ENCODE data around the gene PPP6R1.

The PPP6R1 gene

DNA sequence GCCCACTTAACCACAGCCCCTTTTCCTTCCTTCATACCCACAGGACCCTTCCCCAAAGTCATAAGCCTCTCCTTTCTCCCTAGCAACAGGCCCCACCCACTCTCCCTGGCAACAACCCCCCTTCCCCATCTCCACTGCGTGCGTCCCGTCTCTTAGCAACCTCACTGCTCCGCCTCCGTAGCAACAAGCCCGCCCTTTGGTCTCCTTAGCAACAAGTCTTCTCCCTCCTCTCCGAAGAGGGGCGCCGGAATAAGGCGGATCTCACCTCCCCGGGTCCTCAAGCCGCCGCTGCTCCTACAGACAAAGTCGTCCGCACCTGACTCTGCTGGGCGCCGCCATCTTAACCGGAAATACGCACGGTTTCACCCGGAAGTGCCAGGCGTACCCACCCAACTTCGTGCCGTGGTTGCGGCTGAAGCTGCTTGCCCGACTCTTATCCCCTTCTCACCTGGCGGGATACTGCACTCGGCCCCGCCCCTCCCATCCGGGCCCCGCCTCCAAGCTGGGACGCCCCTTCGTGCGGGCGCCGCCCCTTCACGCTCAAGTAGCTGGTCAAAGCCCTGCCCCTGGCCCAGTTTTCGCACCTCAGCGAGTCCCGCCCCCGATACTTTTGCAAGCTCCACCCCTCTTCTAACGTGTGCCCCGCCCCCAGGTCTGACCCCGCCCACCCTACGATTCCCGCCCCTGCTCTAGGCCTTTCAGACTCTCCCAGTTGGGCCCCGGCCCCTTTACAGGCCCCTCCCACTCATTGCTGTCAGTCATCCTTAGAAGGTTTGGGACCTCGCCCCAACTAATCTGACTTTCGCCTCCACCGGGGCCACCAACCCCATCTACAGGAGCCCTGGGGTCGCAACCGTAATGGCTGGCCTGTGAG is 21.2 kb upstream of the PPP6R1 start, which contains the start of gene HSPBP1:
Gene HSPBP1 (minus strand): TSS at position 341 of the 874 bp plus-strand sequence. CDS start 502 bp downstream, outside the sequence.
- DNase-seq: peak; percentile 87

DNA sequence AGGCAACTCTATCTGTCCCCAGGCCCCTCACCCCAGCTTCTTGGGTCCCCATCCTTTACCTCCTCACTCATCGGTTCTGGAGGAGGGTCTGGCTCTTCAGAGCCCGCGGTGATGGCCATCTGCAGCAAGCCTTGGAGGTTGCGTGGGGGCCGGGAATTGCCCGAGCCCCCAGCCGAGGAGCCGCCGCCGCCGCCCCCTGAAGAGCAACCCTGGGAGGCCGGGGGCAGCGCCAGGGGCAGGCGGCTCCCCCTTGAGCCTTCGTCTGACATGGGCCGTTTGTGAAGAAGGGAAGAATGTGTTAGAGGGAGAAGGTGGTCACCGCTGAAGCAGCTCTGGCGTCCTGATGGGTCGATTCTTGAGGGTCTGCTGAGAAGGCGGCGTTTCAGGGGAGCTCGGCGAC is 20.5 kb upstream of the PPP6R1 start:
- DNase-seq: no peak

GRCh38 chr19:55278391-55279135 is 19.7 kb upstream of the PPP6R1 start:
- no peak for DNase-seq

- no peak for DNase-seq
Measured at GRCh38 chr19:55277494-55277893, 18.7 kb upstream of the PPP6R1 start.

GRCh38 chr19:55276720-55277430 is 18.1 kb upstream of the PPP6R1 start:
- DNase-seq: no peak

GRCh38 chr19:55275851-55276719 is 17.3 kb upstream of the PPP6R1 start:
- DNase-seq: no peak

- DNase-seq: peak; percentile 54
Measured at GRCh38 chr19:55273978-55274707, 15.3 kb upstream of the PPP6R1 start.

DNA sequence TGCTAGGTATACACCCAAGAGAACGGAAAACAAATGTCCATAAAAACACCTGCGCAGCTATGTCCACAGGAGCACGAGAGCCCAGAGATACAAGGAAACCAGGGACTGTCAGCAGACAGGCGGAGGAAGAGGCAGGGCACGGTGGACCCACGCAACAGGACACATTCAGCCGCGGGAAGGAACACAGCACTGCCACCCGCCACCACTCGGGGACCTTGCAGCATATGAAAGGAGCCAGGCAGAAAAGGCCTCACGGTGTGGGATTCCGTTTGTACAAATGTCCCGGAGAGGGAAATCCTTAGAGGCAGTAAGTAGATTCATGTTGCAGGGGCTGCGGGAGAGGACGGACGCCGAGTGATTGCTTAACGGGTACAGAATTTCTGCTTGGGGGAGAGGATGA is 13.3 kb upstream of the PPP6R1 start:
- no peak for DNase-seq

DNA sequence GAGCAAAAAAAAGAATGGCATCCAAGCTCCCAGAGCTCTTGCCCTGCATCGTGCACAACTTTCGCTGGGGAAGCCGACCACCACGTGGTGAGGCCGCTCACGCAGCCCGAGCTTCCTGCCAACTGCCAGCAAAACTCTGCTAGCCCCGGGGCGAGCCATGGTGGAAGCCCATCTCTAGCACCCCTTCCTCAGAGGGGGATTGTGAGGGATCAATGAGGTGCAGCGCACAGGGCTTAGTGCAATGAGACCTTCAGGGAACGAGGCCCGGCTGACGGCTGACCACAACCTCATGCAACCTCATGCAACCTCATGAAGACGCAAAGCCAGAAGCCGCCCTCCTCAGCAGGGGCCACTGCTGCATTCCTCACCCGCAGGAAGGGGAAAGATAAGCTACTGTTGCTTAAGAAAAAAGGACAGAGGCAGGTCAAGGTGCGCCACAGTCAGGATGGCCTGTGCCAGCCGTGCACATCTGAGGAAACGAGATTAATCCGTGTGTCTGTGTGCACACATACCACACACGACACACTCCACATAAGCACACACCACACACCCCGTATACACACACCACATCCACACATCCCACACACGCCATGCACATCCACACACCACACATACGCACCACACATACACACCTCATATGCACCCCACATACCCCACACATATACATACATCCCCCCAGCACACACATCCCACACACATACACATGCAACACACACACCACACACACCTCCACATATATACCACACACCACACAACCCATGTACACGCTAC is 11.5 kb upstream of the PPP6R1 start:
- DNase-seq: no peak

DNA sequence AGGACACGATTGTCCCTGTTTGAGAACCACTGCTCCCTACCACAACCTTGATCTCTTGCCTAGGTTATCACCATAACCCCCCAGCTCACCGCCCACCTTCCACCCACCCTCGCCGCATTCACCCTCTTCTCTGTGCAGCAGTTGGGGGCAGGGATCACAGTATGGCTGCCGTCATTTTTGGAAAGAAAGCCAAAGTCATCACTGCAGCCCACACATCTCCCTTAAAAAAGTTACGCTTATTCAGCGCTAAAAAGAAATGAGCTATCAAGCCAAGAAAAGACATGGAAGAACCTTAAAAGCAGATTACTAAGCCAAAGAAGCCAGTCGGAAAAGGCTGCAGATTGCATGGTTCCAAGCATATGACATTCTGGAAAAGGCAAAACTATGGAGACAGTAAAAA is 10.5 kb upstream of the PPP6R1 start:
- DNase-seq: no peak

DNA sequence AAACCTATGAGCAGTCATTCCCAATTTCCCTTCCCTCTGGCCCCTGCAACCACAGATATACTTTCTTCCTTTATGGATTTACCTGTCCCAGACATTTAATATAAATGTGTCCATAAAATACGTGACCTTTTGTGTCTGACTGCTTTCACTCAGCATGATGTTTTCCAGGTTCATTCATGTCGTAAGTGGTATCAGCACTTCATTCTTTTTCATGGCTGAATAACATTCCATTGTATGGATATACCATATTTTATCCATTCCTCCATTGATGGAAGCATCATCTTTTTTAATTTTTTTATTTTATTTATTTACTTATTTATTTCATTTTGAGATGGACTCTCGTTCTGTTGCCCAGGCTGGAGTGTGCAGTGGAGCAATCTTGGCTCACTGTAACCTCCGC is 8.0 kb upstream of the PPP6R1 start:
- DNase-seq: no peak

GRCh38 chr19:55266404-55266803 is 7.6 kb upstream of the PPP6R1 start:
- DNase-seq: no peak

GRCh38 chr19:55265723-55266386 is 7.0 kb upstream of the PPP6R1 start:
- no peak for DNase-seq

GRCh38 chr19:55265173-55265572 is 6.4 kb upstream of the PPP6R1 start:
- DNase-seq: no peak

GRCh38 chr19:55264531-55264930 is 5.7 kb upstream of the PPP6R1 start:
- DNase-seq: no peak

DNA sequence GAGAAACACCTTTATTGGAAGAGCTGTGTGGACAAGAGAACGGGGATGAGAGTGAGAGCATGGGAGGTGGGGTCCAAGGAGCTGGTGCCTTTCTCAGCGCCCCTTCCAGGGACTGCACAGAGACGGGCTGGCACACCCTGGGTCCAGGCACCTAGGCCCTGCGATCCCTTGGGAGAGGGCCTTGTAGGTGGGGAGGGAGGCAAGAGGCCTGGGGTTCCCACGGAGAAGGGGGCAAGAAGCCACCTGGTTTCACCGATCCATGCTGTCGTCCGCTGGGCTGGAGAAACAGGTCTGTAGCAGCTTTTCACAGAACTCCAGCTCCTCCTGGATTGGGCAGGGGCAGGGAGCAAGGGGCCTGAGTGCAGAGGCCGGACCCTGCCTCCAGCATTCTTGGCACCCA is 3.5 kb upstream of the PPP6R1 start:
- no peak for DNase-seq

DNA sequence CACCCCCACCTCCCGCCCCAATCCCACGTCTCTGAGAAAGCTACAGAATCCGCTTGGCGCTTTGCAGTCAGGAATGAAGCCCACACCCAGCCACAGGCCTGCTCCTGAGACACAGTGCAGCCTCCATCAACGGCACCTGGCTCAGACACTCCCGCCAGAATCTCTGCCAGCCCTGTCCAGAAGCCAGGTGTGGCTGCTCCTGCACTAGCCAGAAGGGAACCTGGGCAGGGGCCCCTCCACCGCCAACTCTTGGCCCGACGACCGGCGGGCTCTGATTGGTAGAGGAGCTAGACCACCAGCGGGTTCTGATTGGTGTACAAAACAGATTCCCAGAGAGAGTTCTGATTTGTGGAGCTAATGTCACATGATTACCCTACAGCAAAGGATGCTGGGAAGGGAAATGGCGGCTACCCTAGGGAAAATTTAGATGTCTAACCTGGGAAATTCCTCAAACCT is 2.9 kb upstream of the PPP6R1 start:
- no peak for DNase-seq

DNA sequence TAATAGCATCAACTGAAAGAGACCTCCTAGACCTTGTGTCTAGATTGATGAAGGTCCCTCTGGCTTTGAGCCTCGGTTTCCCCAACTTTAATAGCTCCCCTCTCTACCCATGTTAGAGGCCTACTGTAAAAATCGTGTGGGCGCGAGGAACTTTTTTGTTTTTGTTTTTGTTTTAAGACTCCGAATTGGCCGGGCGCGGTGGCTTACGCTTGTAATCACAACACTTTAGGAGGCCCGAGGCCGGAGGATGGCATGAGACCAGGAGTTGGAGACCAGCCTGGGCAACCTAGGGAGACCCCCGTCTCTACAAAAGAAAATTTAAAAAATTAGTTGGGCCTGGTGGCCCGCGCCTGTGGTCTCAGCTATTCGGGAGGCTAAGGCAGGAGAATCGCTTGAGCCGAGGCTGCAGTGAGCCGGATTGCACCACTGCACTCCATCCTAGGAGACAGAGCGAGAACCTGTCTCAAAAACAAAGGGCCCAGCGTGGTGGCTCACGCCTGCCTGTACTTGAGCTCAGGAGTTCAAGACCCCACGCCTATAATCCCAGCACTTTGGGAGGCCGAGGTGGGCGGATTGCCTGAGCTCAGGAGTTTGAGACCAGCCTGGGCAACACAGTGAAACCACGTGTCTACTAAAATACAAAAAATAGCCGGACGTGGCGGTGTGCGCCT is 858 bp upstream of the PPP6R1 start:
- no peak for DNase-seq

DNA sequence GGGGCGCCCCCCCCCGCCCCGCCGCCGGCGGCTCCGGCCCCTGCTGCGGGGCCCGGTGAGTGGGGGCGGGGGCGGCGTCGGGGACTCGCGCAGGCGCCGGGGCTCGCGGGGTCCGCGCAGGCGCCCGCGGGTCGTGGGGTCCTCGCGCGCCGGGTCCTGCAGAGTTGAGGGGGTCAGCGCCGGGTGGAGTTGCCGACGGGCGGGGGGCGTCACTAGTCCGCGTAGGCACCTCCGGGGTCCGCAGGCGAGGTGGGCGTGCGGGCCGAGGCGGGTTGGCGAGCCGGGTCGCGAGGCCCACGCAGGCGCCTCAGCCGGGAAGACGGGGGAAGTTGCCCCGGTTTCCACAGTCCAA is 365 bp downstream of the PPP6R1 start:
- DNase-seq: no peak
